HepG2 (cell line): ENCODE data around the gene ARL5A. TPM values are rescaled to one million over a fixed set of nuclear protein-coding genes. Genes with fewer than 3 reads are reported as not detected.

ENCODE experiments used
- ADNP ChIP-seq: sonication (generic); formaldehyde crosslinking; IDR thresholded peaks from 2 replicates; pipeline ENCODE4 v1.4.0; 2020; ENCODE audit warnings: missing genetic modification reagents
- ASH2L ChIP-seq: fragments of 300-600, 200-600 bp; sonication (generic); IDR thresholded peaks from 2 replicates; pipeline ENCODE4 v1.7.0; 2017; ENCODE audit warnings: low read depth, mild to moderate bottlenecking, moderate library complexity, mixed read lengths, low read length; ENCODE audit not compliant: insufficient read length
- DNMT3B ChIP-seq: conservative IDR thresholded peaks from 2 replicates; pipeline ENCODE4 v1.6.1; 2016; ENCODE audit warnings: missing biosample characterization, control low read depth
- EED ChIP-seq: sonication (generic); formaldehyde crosslinking; IDR thresholded peaks from 2 replicates; pipeline ENCODE4 v1.5.0; 2020; ENCODE audit warnings: mild to moderate bottlenecking, missing genetic modification reagents
- FOSL2 ChIP-seq: sonication (generic); formaldehyde crosslinking; IDR thresholded peaks from 2 replicates; pipeline ENCODE4 v1.4.0; 2020; ENCODE audit warnings: missing genetic modification reagents
- GPN1 ChIP-seq: sonication (generic); formaldehyde crosslinking; IDR thresholded peaks from 2 replicates; pipeline ENCODE4 v1.5.1; 2020; ENCODE audit warnings: missing genetic modification reagents, borderline replicate concordance
- HNRNPUL1 ChIP-seq: fragments of 200-400 bp; formaldehyde crosslinking; IDR thresholded peaks from 2 replicates; pipeline ENCODE4 v1.6.1; 2017; ENCODE audit warnings: low read depth, mild to moderate bottlenecking, low read length, moderate library complexity
- HOXD1 ChIP-seq: sonication (generic); formaldehyde crosslinking; IDR thresholded peaks from 2 replicates; pipeline ENCODE4 v1.5.0; 2020; ENCODE audit warnings: missing genetic modification reagents
- KDM2A ChIP-seq: sonication (generic); formaldehyde crosslinking; IDR thresholded peaks from 2 replicates; pipeline ENCODE4 v1.4.0; 2020; ENCODE audit warnings: low read depth, missing genetic modification reagents, borderline replicate concordance
- KLF9 ChIP-seq: IDR thresholded peaks from 2 replicates; pipeline ENCODE4 v1.6.1; 2016; ENCODE audit warnings: low read depth
- MEIS2 ChIP-seq: sonication (generic); formaldehyde crosslinking; IDR thresholded peaks from 2 replicates; pipeline ENCODE4 v1.9.0; 2021; ENCODE audit warnings: mild to moderate bottlenecking, missing genetic modification reagents
- NFKB2 ChIP-seq: sonication (generic); formaldehyde crosslinking; IDR thresholded peaks from 2 replicates; pipeline ENCODE4 v1.4.0; 2020; ENCODE audit warnings: missing genetic modification reagents, borderline replicate concordance
- RBAK ChIP-seq: sonication (generic); formaldehyde crosslinking; IDR thresholded peaks from 2 replicates; pipeline ENCODE4 v1.5.1; 2020; ENCODE audit warnings: mild to moderate bottlenecking, missing genetic modification reagents
- TARDBP ChIP-seq: sonication (generic); formaldehyde crosslinking; IDR thresholded peaks from 2 replicates; pipeline ENCODE4 v1.8.0; 2022; ENCODE audit warnings: mild to moderate bottlenecking, missing genetic modification reagents
- TCF7L2 ChIP-seq: IDR thresholded peaks from 2 replicates; pipeline ENCODE4 v1.6.1; 2011; ENCODE audit warnings: mild to moderate bottlenecking, low read depth, low read length, moderate library complexity
- ZBED4 ChIP-seq: sonication (generic); formaldehyde crosslinking; IDR thresholded peaks from 2 replicates; pipeline ENCODE4 v1.4.0; 2020; ENCODE audit warnings: missing genetic modification reagents, borderline replicate concordance
- ZNF234 ChIP-seq: sonication (generic); formaldehyde crosslinking; conservative IDR thresholded peaks from 2 replicates; pipeline ENCODE4 v1.5.1; 2020; ENCODE audit warnings: mild to moderate bottlenecking, missing genetic modification reagents
- ZNF768 ChIP-seq: sonication (generic); formaldehyde crosslinking; IDR thresholded peaks from 2 replicates; pipeline ENCODE4 v1.4.0; 2020; ENCODE audit warnings: missing genetic modification reagents
- ZNF782 ChIP-seq: sonication (generic); formaldehyde crosslinking; IDR thresholded peaks from 2 replicates; pipeline ENCODE4 v1.4.0; 2020; ENCODE audit warnings: missing genetic modification reagents, mild to moderate bottlenecking, borderline replicate concordance
- ZZZ3 ChIP-seq: sonication (generic); formaldehyde crosslinking; IDR thresholded peaks from 2 replicates; pipeline ENCODE4 v1.4.0; 2020; ENCODE audit warnings: missing genetic modification reagents, mild to moderate bottlenecking, borderline replicate concordance
- polyA plus RNA-seq, 8 experiments: library from polyadenylated mRNA; depleted of rRNA in 3 of 8; stranded (reverse) in 7 of 8; unstranded in 1 of 8; fragments of >200 nt; fragmentation: Illumina TruSeq in 4 of 8; extraction: Trizol in 4 of 8; gene quantifications; 2 replicates each; pipeline versions ENCODE4 v1.2.1 to v1.2.3, GENCODE V29; 2011 to 2016; ENCODE audit warnings: low read depth in 4 of 8, missing spikeins in 1 of 8, mixed read lengths in 1 of 8; ENCODE audit not compliant: insufficient read depth in 1 of 8
- total RNA-seq, 5 experiments: library from RNA; depleted of rRNA; stranded (reverse); fragments of >200 nt; fragmentation: Illumina TruSeq; extraction: Trizol; gene quantifications; 2 replicates each; pipeline ENCODE4 v1.2.3, GENCODE V29; 2016; ENCODE audit warnings: low read depth in 1 of 5
- TF ChIP-seq, protein P1 (sequence below): sonication (generic); IDR thresholded peaks from 2 replicates; pipeline ENCODE4 v1.6.1; 2016; ENCODE audit warnings: low read depth, borderline replicate concordance
- TF ChIP-seq, protein P2 (sequence below): IDR thresholded peaks from 2 replicates; pipeline ENCODE4 v1.6.1; 2016; ENCODE audit warnings: low read depth, borderline replicate concordance
- TF ChIP-seq, protein P3 (sequence below): sonication (generic); formaldehyde crosslinking; IDR thresholded peaks from 2 replicates; pipeline ENCODE4 v1.5.0; 2020; ENCODE audit warnings: mild to moderate bottlenecking, missing genetic modification reagents

ARL5A gene
- total and polyA plus RNA-seq, 2 of the 13 experiments (the other 11 are each of a cell fraction or from before 2014, with no cell fraction given) = 47.5 to 149 TPM

- TF ChIP-seq EED (CRISPR knock-in tag) (0 out of 2 replicates have a peak, but pooled peaks have one; percentile 21), KDM2A (peak; percentile 83), DNMT3B (0 out of 2 replicates have a peak, but pooled peaks have one; percentile 65), ZNF768 (CRISPR knock-in tag) (peak; percentile 73; the same call in 1 of the 2 replicates), KLF9 (CRISPR knock-in tag) (peak; percentile 50; the same call in 1 of the 2 replicates), ZBED4 (CRISPR knock-in tag) (peak; percentile 98), TARDBP (CRISPR knock-in tag) (peak; percentile 72; the same call in 1 of the 2 replicates), HOXD1 (no peak), NFKB2 (peak; percentile 58; the same call in 1 of the 2 replicates), RBAK (CRISPR knock-in tag) (peak; percentile 82; the same call in 1 of the 2 replicates), ZNF782 (CRISPR knock-in tag) (peak; percentile 44; the same call in 1 of the 2 replicates), ZZZ3 (CRISPR knock-in tag) (peak; percentile 36; the same call in 1 of the 2 replicates), HNRNPUL1 (no peak), GPN1 (CRISPR knock-in tag) (no peak), TCF7L2 (no peak), ASH2L (peak; percentile 39), ZNF234 (no peak), FOSL2 (peak; percentile 57), ADNP (CRISPR knock-in tag) (0 out of 2 replicates have a peak, but pooled peaks have one; percentile 31), MEIS2 (peak; percentile 83)
- TF ChIP-seq, protein P1, sequence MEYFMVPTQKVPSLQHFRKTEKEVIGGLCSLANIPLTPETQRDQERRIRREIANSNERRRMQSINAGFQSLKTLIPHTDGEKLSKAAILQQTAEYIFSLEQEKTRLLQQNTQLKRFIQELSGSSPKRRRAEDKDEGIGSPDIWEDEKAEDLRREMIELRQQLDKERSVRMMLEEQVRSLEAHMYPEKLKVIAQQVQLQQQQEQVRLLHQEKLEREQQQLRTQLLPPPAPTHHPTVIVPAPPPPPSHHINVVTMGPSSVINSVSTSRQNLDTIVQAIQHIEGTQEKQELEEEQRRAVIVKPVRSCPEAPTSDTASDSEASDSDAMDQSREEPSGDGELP = peak; percentile 35; the same call in 1 of the 2 replicates
- TF ChIP-seq, protein P2, sequence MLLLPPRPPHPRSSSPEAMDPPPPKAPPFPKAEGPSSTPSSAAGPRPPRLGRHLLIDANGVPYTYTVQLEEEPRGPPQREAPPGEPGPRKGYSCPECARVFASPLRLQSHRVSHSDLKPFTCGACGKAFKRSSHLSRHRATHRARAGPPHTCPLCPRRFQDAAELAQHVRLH = peak; percentile 82; the same call in 1 of the 2 replicates
- TF ChIP-seq, protein P3, sequence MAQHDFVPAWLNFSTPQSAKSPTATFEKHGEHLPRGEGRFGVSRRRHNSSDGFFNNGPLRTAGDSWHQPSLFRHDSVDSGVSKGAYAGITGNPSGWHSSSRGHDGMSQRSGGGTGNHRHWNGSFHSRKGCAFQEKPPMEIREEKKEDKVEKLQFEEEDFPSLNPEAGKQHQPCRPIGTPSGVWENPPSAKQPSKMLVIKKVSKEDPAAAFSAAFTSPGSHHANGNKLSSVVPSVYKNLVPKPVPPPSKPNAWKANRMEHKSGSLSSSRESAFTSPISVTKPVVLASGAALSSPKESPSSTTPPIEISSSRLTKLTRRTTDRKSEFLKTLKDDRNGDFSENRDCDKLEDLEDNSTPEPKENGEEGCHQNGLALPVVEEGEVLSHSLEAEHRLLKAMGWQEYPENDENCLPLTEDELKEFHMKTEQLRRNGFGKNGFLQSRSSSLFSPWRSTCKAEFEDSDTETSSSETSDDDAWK (CRISPR knock-in tag) = no peak
These were observed 68.0 kb downstream of the ARL5A start (continued) for GRCh38 chr2:151760139-151760650.
